GM23248 (cell line): ENCODE results near the gene OR3A3.

Experiments used
- EZH2 ChIP-seq: fragments of 200-600 bp; sonication (generic); IDR thresholded peaks from 2 replicates; pipeline ENCODE4 v1.6.1; 2018; ENCODE audit warnings: antibody characterized with exemption, mild to moderate bottlenecking; ENCODE audit not compliant: insufficient read depth, poor library complexity, severe bottlenecking
- EZH2phosphoT487 ChIP-seq: fragments of 200-600 bp; sonication (generic); IDR thresholded peaks from 2 replicates; pipeline ENCODE4 v1.6.1; 2018; ENCODE audit warnings: antibody characterized with exemption, moderate library complexity, mild to moderate bottlenecking, low read depth; ENCODE audit not compliant: insufficient read depth

- no peak for TF ChIP-seq EZH2
- TF ChIP-seq EZH2phosphoT487 = no peak
Measured at GRCh38 chr17:3469529-3469928, 58.4 kb downstream of the OR3A3 start.
